ENCODE results near the gene TLR4.
A peak's percentile ranks its signal among the peaks of the same experiment; 100 is the strongest.

TLR4 gene

DNA sequence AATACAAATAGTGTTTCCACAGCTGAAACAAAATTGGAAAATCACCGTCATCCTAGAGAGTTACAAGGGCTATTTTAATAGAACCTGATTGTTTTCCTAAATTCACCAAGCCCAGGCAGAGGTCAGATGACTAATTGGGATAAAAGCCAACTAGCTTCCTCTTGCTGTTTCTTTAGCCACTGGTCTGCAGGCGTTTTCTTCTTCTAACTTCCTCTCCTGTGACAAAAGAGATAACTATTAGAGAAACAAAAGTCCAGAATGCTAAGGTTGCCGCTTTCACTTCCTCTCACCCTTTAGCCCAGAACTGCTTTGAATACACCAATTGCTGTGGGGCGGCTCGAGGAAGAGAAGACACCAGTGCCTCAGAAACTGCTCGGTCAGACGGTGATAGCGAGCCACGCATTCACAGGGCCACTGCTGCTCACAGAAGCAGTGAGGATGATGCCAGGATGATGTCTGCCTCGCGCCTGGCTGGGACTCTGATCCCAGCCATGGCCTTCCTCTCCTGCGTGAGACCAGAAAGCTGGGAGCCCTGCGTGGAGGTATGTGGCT lies at the start of gene TLR4:
TSS of gene TLR4 (plus strand) at position 380 of the 552 bp plus-strand sequence. CDS start at position 450, 70 bp downstream.
- DNase-seq, result peak; percentile 13 to 14

GRCh38 chr9:117656002-117656401 lies 48.2 kb upstream of the TLR4 start:
- no peak for DNase-seq

- no peak for DNase-seq
Observed at GRCh38 chr9:117662651-117663050, 41.6 kb upstream of the TLR4 start.

DNA sequence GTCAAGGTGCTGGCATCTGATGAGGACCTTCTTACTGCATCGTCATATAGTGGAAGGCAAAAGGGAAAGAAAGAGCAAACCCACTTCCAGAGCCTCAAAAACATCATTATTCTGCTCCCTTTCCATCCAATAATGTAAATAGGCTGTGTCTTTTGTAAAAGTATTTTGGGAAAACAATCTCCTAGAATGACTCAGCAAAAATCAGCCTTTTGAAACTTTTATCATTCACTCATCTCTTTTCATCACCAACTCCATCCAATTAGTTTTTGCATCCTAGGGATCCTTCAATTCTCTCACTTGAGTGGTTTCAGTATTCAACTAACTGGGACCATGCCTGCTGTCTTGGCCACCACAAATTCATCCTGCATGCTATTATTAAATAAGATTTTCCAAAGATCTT lies 39.8 kb upstream of the TLR4 start:
- no peak for DNase-seq

DNA sequence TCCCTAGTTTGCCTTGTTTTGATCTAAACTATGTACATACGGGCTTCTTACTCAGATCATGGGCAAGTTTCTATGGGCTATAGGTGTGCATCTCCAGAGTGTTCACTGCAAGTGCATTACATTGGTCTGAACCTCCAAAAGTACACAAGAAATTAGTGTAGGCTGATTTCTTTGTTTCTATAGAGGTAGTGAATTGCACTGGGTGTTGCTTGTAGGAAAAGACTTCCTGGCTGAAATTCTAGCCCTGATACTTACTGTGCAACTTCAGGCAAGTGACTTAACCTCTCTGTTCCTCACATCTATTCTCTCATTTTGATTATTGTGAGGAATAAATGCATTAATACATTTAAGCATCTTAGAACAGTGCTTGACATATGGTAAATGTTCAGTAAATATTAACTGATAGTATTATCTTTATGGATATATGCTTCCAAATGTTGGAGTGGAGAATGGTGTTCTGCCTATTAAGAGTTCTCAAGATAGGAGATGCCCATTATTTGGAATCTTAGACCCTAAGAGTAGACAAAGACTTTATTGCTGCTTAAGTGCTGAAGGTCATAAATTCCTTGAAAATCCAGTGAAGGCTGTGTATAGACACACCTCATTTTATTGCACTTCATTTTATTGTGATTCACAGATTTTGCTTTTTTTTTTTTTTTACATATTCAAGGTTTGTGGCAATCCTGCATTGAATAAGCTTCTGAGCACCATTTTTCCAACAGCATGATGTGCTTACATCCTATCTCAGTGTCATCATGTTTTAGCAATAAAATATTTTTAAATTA lies 38.4 kb upstream of the TLR4 start:
- DNase-seq, result no peak

DNA sequence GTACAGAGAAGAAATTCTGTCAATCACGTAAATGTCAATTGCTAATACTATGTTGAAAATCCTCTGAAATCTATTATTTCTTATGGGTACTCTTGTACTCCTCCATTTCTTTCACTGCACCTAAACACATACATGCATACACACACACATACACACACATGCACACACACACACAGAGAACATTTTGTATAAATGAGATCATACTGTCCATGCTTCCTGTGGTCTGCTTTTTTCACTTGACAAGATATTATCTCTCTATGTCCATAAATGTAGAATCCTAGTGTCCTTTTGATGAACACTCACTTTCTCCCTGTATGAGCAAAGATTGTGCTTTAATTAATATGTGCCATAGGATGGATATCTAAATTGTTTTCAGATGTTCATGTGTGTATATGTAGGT lies 32.7 kb upstream of the TLR4 start:
- no peak for DNase-seq

DNA sequence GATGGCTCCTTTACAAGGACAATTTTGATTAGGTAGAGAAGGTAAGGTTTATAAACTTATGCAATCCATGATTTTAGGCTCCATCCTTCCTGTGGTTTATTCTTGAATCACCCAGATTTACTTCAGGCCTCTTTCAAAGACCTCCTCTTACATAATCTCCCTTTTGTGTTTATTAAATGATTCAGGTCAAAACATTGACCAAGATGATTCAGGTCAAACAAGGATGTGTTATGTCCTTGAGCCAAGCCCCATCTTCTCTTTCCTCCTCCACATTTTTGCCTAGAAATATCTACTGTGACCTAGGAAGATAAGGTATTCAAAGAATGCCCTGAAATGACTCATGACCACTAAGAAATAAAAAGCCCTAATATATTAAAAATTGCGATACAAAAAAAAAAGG lies 31.8 kb upstream of the TLR4 start:
- DNase-seq, result no peak

- DNase-seq, result no peak
Observed at GRCh38 chr9:117677572-117677971, 26.6 kb upstream of the TLR4 start.

DNA sequence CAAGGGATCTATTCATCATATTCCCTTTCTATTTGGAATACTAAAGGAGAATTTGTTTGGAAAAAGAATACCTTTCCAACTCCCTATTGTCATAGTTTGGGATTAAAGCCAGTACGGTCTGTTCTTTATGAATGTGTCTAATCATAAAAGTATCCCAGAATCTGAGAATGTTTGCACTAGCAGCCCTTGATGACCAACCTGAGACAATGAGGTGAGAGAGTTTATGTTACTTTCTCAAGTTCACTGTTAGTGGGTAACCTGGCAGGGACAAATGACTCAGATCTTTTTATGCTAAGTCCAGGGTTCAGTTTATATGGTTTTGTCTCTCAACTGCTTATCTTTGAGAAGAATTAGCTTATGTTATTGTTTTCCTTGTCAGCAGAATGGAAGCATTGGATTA lies 25.3 kb upstream of the TLR4 start:
- DNase-seq, result no peak

DNA sequence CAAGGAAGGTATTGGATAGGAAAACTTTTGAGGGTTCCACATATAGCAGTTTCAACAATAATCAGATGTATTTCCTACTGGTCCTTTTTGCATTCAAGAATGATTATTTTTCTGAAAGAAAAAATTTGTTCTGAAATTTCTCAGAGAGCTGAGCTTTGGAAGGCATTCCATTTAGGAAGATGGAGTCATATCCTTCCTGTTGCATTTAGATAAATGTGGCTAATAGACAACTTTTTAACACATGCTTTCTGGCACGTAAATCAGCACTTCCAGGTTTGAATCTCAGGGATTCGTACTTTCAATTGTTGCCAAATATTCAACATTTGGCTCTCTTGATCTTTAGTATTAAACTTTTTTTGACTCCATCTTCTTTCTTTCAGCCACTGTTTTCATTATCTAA lies 24.8 kb upstream of the TLR4 start:
- DNase-seq, result no peak

- DNase-seq, result no peak
Observed at GRCh38 chr9:117681888-117682287, 22.3 kb upstream of the TLR4 start.

DNA sequence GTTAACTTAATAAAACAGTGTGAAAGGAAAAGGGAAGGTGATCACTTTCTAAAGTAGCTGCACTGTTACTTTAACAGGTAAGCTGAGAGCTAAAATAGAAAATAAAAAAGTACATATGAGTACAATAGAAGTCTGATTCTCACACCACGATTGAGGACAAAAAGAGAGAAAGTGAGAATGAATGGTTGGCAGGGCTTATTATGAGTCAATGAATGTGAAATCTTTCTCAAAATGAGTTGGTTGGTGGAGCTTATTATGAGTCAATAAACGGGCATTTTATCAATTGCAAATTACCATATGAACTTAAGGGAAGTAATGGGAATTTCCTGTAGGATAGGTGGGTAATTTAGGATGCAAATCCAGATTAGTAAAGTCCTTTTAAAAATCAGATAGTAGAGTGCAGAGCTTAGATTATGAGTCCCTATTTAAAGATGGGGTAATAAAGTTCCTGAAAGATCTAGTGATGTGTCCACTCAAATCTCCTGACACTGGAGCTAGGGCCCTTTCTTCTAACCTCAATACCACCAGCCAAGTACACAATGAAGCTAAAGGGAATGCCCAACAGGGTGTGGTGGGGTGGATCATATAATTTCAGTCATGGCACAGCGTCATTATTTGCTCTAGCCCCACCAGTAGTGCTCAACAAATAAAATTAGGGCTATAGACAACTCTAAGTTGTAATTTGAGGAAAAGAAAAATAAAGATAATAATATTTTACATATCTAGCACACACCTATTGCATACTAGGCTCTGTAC lies 21.1 kb upstream of the TLR4 start:
- DNase-seq, result peak; percentile 5 to 44

GRCh38 chr9:117687532-117687931 lies 16.7 kb upstream of the TLR4 start:
- no peak for DNase-seq

DNA sequence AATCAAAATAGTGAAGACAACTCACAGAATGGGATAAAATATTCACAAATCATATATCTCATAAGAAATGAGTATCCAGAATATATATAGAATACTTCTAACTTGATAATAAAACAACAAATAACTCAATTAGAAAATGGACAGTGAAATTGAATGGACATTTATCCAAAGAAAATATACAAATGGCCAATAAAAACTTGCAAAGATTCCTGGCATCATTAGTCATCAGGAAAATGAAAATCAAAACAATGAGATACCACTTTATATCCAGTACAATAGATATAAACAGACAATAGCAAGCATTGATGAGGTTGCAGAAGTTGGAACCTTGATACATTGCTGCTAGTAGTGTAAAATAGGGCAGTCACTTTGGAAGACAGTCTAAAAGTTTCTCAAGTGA lies 12.8 kb upstream of the TLR4 start:
- DNase-seq, result no peak

- DNase-seq, result no peak
Observed at GRCh38 chr9:117696154-117696553, 8.0 kb upstream of the TLR4 start.

- DNase-seq, result no peak
Observed at GRCh38 chr9:117697046-117697445, 7.2 kb upstream of the TLR4 start.

- no peak for DNase-seq
Observed at GRCh38 chr9:117703537-117703936, 666 bp upstream of the TLR4 start.

DNA sequence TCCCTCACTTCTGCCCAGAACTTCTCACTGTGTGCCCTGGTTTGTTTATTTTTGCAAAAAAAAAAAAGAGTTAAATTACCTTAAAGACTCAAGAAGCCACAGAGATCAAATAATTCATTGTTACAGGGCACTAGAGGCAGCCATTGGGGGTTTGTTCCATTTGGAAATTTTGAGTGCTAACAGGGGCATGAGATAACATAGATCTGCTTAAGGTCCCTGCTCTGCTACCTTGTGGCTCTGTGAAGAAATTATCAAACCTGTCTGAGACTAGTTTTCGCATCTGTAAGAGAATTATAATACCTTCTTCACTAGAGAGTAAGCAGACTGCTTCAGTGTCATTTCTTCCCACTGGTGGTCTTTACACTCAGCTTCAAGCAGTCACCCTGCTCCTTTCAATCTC lies 394 bp downstream of the TLR4 start:
- DNase-seq, result no peak

- no peak for DNase-seq
Observed at GRCh38 chr9:117705386-117705785, 1.2 kb downstream of the TLR4 start.

DNA sequence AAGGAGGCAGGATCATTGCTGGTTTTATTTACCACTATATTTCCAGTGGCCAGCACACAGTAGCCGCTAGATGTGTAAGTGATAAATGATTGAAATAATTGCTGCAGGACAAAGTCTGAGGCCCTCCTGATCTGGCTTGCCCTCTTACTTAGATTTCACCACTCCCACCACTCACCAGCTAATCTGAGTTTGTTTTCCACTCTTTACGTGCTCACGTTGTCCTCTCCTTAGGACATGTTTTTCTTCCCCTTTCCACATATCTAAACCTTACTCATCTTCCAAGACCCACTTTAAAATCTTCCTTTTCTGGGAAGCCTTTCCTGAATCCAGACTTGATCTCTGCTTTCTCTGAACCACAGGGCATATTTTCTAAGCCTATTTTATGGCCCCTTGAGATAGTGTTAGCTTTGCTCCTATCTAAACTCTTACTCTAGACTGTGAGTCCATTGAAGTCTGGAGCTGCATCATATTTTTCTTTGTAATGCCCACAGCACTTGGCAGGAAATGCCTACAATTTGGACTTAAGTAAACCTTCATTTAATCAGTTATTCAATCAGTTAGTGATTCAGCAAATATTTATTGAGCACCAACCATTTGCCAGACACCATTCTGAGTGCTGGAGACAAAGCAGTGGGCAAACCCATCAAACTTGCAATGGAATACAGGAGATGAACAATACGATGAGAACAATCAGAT lies 2.4 kb downstream of the TLR4 start:
- peak; percentile 42 to 82 for DNase-seq

DNA sequence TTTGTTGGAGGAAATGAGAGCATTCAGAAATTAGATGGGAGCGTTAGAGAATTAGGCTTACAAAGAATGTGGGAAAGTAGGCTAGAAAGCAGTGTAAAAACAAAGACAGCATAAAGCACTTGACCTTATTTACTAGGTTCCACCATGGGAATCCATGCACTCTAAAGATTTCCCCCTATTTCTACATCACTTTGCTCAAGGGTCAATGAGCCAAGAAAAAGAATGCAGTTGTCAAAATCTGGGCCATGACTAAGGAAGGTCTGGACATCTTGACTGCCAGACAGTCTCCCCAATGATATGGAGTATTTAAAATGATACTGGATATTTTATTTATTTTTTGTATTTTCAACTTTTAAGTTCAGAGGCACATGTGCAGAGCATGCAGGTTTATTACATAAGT lies 3.4 kb downstream of the TLR4 start:
- no peak for DNase-seq

DNA sequence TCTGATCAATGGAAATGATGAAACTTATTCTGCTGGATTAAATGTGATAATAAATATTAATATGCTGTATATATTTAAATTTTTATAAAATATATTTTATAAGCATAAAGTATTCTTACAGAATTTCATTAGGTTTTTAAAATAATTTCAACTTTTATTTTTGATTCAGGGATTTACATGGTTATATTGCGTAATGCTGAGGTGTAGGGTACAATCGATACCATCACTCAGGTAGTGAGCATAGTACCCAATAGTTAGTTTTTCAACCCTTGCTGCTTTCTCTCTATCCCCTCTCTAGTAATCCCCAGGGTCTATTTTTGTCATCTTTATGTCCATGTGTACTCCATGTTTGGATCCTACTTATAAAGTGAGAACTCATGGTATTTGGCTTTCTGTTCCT lies 5.7 kb downstream of the TLR4 start:
- no peak for DNase-seq

DNA sequence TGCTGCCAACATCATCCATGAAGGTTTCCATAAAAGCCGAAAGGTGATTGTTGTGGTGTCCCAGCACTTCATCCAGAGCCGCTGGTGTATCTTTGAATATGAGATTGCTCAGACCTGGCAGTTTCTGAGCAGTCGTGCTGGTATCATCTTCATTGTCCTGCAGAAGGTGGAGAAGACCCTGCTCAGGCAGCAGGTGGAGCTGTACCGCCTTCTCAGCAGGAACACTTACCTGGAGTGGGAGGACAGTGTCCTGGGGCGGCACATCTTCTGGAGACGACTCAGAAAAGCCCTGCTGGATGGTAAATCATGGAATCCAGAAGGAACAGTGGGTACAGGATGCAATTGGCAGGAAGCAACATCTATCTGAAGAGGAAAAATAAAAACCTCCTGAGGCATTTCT lies 10.1 kb downstream of the TLR4 start:
- no peak for DNase-seq

Data from NCI-H2081 (cell line).